ENCODE results near the gene DAPK2.

DAPK2 gene

DNA sequence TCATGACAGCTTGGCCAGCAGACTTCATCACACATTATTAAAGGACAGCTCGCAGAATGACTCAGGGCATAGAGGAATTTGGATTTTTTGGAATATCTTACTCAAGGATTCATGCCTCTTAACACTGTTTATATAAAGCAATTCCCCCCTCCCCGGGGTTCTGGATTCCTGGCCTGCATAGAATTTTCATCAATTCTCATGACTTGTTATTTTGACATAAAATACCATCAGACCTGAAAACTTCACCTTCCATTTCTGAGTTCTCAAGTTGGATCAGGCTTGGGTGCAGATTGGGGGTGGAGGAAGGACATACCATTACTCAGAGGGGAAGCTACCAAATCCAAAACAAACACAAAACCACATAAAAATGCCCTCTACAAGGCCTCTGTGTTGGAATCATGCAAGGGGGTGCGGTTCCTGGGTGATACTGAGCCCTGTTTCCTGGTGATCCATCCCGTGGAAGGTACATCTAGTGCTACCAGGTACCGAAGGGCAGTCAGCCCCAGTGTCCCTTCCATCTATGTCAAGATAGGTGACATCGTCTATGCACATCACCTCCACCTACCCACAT, 95.3 kb downstream of the DAPK2 start:
- H3K9me3 Mint-ChIP-seq, result peaks cover 1% of the 10 kb centered on the region
- no peaks in the 10 kb centered on the region for H3K36me3 Mint-ChIP-seq (ENCODE audit: low read depth)
- H3K27me3 Mint-ChIP-seq (ENCODE audit: low read depth), result no peaks in the 10 kb centered on the region

GRCh38 chr15:63948971-63949370, 97.3 kb downstream of the DAPK2 start:
- no peaks in the 10 kb centered on the region for H3K9me3 Mint-ChIP-seq
- no peak overlapping the region for H3K4me3 Mint-ChIP-seq
- peaks cover 3% of the 10 kb centered on the region for H3K27me3 Mint-ChIP-seq (ENCODE audit: low read depth)
- H3K36me3 Mint-ChIP-seq (ENCODE audit: low read depth), result no peaks in the 10 kb centered on the region
- H3K27ac Mint-ChIP-seq, result no peak overlapping the region
- peaks cover 6% of the 10 kb centered on the region for H3K4me1 Mint-ChIP-seq
- no peak for TF ChIP-seq CTCF (IDR thresholded peaks at IDR 0.05; ENCODE audit: unreplicated experiment in 3 of 3)

More for the DNA sequence above, 95.3 kb downstream of the DAPK2 start:
- TF ChIP-seq CTCF (IDR thresholded peaks at IDR 0.05; ENCODE audit: unreplicated experiment in 3 of 3), result no peak
- Mint-ChIP-seq H3K4me1 (no peaks in the 10 kb centered on the region), H3K4me3 (no peak overlapping the region), H3K27ac (no peak overlapping the region)

- no peak for TF ChIP-seq CTCF (IDR thresholded peaks at IDR 0.05; ENCODE audit: unreplicated experiment in 3 of 3)
- peaks cover 6% of the 10 kb centered on the region for H3K4me1 Mint-ChIP-seq
- H3K27ac Mint-ChIP-seq, result no peak overlapping the region
- H3K27me3 Mint-ChIP-seq (ENCODE audit: low read depth), result peaks cover 3% of the 10 kb centered on the region
- H3K4me3 Mint-ChIP-seq, result no peak overlapping the region
- H3K9me3 Mint-ChIP-seq, result no peaks in the 10 kb centered on the region
- H3K36me3 Mint-ChIP-seq (ENCODE audit: low read depth), result no peaks in the 10 kb centered on the region
Observed at GRCh38 chr15:63948436-63948835, 97.8 kb downstream of the DAPK2 start.

GRCh38 chr15:63947228-63947627, 99.1 kb downstream of the DAPK2 start:
- TF ChIP-seq CTCF (IDR thresholded peaks at IDR 0.05; ENCODE audit: unreplicated experiment in 3 of 3), result no peak
- peaks cover 11% of the 10 kb centered on the region for H3K4me1 Mint-ChIP-seq
- no peak overlapping the region for H3K4me3 Mint-ChIP-seq
- peaks cover 3% of the 10 kb centered on the region for H3K27me3 Mint-ChIP-seq (ENCODE audit: low read depth)
- no peaks in the 10 kb centered on the region for H3K36me3 Mint-ChIP-seq (ENCODE audit: low read depth)
- no peak overlapping the region for H3K27ac Mint-ChIP-seq
- H3K9me3 Mint-ChIP-seq, result no peaks in the 10 kb centered on the region

DNA sequence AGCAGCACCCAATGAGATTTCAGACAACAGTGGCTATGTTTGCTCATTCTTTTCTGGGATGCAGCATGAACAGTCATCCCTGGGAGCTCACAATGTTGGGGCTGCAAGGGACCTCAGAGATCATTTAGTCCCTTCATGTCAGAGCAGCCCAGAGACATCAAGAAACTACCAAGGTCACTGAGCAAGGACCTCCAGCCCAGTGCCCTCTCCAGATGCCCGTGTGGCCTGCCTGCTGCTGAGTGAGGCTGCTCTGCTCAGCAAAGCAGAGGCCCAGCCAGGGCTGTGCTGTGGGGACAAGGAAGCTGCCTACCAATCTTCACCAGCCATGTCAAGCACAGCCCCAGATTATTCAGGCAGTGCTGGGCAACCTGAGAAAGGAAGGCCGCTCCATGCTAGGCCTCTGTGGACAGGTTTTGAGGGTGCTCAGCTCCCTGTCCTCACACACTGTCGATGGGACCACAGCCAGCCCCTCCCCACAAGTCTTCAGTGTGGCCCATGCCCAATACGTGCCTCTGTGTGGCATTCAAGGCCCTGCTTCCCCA, 99.7 kb downstream of the DAPK2 start:
- Mint-ChIP-seq H3K27me3 (ENCODE audit: low read depth) (peaks cover 3% of the 10 kb centered on the region), H3K4me3 (no peak overlapping the region), H3K36me3 (ENCODE audit: low read depth) (no peaks in the 10 kb centered on the region), H3K4me1 (peaks cover 13% of the 10 kb centered on the region), H3K9me3 (no peaks in the 10 kb centered on the region), H3K27ac (no peak overlapping the region)
- TF ChIP-seq CTCF (IDR thresholded peaks at IDR 0.05; ENCODE audit: unreplicated experiment in 3 of 3), result no peak

DNA sequence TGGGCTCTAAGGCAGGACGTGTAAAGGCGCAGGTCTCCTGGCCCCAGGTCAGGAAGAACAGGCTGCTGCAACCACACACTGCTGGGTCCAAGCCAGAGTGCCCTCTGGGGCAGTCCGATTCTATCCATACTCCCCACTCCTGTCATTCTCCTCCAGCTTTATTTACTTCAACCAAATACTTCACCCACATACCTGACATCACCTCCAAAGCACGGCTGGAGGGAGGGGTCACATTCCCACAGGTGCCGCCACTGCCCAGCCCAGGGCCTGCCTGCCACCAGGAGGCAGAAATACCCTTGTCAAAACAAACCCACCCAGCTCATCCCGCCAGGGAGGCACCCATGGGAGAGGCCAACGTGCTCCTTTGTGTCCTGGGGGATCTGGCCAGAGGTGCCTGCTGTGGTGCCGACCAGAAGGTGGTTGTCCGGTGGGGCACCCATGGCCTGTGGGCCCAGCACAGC, 100.4 kb downstream of the DAPK2 start:
- H3K27me3 Mint-ChIP-seq (ENCODE audit: low read depth), result peaks cover 3% of the 10 kb centered on the region
- H3K36me3 Mint-ChIP-seq (ENCODE audit: low read depth), result no peaks in the 10 kb centered on the region
- no peak overlapping the region for H3K27ac Mint-ChIP-seq
- H3K9me3 Mint-ChIP-seq, result no peaks in the 10 kb centered on the region
- peaks cover 20% of the 10 kb centered on the region for H3K4me1 Mint-ChIP-seq
- no peak overlapping the region for H3K4me3 Mint-ChIP-seq
- TF ChIP-seq CTCF (IDR thresholded peaks at IDR 0.05; ENCODE audit: unreplicated experiment in 3 of 3), result no peak

All from nephron (organoid).